ENCODE data around the gene KLHDC3.
"Not testable (repeated sequence)": the region's sequence is repeated elsewhere in the genome, so short reads cannot be mapped to it uniquely, and the experiment has no call there.

The KLHDC3 gene

GRCh38 chr6:42988486-42989020, 25.5 kb upstream of the KLHDC3 start:
- no peak for DNase-seq (ENCODE audit: low read depth)

GRCh38 chr6:42989923-42990322, 24.1 kb upstream of the KLHDC3 start:
- DNase-seq (ENCODE audit: low read depth): no peak

GRCh38 chr6:42993445-42993844, 20.6 kb upstream of the KLHDC3 start:
- no peak for DNase-seq (ENCODE audit: low read depth)

GRCh38 chr6:42996513-42996912, 17.5 kb upstream of the KLHDC3 start:
- DNase-seq (ENCODE audit: low read depth): no peak

- not testable (repeated sequence) for DNase-seq (ENCODE audit: low read depth)
Observed at GRCh38 chr6:42998205-42998604, 15.8 kb upstream of the KLHDC3 start.

GRCh38 chr6:43001843-43002242, 12.2 kb upstream of the KLHDC3 start:
- DNase-seq (ENCODE audit: low read depth): no peak

GRCh38 chr6:43005844-43006243, 8.2 kb upstream of the KLHDC3 start:
- no peak for DNase-seq (ENCODE audit: low read depth)

- DNase-seq (ENCODE audit: low read depth): no peak
Observed at GRCh38 chr6:43006251-43006650, 7.8 kb upstream of the KLHDC3 start.

- no peak for DNase-seq (ENCODE audit: low read depth)
Observed at GRCh38 chr6:43007126-43007525, 6.9 kb upstream of the KLHDC3 start.

GRCh38 chr6:43009124-43009523, 4.9 kb upstream of the KLHDC3 start:
- DNase-seq (ENCODE audit: low read depth): no peak

GRCh38 chr6:43011207-43011606, 2.8 kb upstream of the KLHDC3 start:
- no peak for DNase-seq (ENCODE audit: low read depth)

- DNase-seq (ENCODE audit: low read depth): no peak
Observed at GRCh38 chr6:43012364-43012763, 1.7 kb upstream of the KLHDC3 start.

- no peak for DNase-seq (ENCODE audit: low read depth)
Observed at GRCh38 chr6:43013097-43013842, 779 bp upstream of the KLHDC3 start.

- no peak for DNase-seq (ENCODE audit: low read depth)
Observed at GRCh38 chr6:43014434-43014909, 423 bp downstream of the KLHDC3 start.

- no peak for DNase-seq (ENCODE audit: low read depth)
Observed at GRCh38 chr6:43016176-43016942, 2.3 kb downstream of the KLHDC3 start.

- DNase-seq (ENCODE audit: low read depth): no peak
Observed at GRCh38 chr6:43016943-43017334, 2.9 kb downstream of the KLHDC3 start.

- DNase-seq (ENCODE audit: low read depth): no peak
Observed at GRCh38 chr6:43019152-43019551, 5.1 kb downstream of the KLHDC3 start.

- no peak for DNase-seq (ENCODE audit: low read depth)
Observed at GRCh38 chr6:43020052-43020705, 6.1 kb downstream of the KLHDC3 start.

GRCh38 chr6:43020847-43021246, 6.8 kb downstream of the KLHDC3 start:
- no peak for DNase-seq (ENCODE audit: low read depth)

GRCh38 chr6:43021270-43022047, 7.4 kb downstream of the KLHDC3 start, which contains the start of gene RRP36:
TSS of gene RRP36 (plus strand) at chr6:43021623. CDS start at chr6:43021655, 32 bp downstream.
- no peak for DNase-seq (ENCODE audit: low read depth)

- no peak for DNase-seq (ENCODE audit: low read depth)
Observed at GRCh38 chr6:43024436-43024835, 10.4 kb downstream of the KLHDC3 start.

- DNase-seq (ENCODE audit: low read depth): no peak
Observed at GRCh38 chr6:43026365-43026764, 12.3 kb downstream of the KLHDC3 start.

Data from GM04504 (cell line).